H9 (cell line): Measurements from ENCODE around the gene SFI1. TPM values are rescaled to one million over a fixed set of nuclear protein-coding genes. Genes with fewer than 3 reads are reported as not detected.
A peak's percentile ranks its signal among the peaks of the same experiment; 100 is the strongest.

ENCODE experiments used
- DNase-seq: peaks from one replicate; pipeline ENCODE4 v3.0.0-alpha.2; 2017
- H2AFZ ChIP-seq: one replicate; pipeline ENCODE4 v1.6.1; 2013; ENCODE audit warnings: mild to moderate bottlenecking, low read length, control low read depth, moderate library complexity
- H2AK5ac ChIP-seq: 2 replicates; pipeline ENCODE4 v1.6.1; 2013; ENCODE audit warnings: low read length, control low read depth, mixed read lengths; ENCODE audit not compliant: insufficient read length
- H2BK120ac ChIP-seq: one replicate; pipeline ENCODE4 v1.6.1; 2013; ENCODE audit warnings: low read depth, mild to moderate bottlenecking, low read length, control low read depth, inconsistent platforms; ENCODE audit not compliant: poor library complexity, severe bottlenecking
- H2BK12ac ChIP-seq: 2 replicates; pipeline ENCODE4 v1.6.1; 2013; ENCODE audit warnings: low read length, control low read depth, mixed read lengths, low read depth; ENCODE audit not compliant: insufficient read length
- H2BK15ac ChIP-seq: 2 replicates; pipeline ENCODE4 v1.6.1; 2013; ENCODE audit warnings: low read depth, low read length, control low read depth
- H2BK20ac ChIP-seq: one replicate; pipeline ENCODE4 v1.6.1; 2013; ENCODE audit warnings: low read depth, mild to moderate bottlenecking, low read length, control low read depth, inconsistent platforms; ENCODE audit not compliant: poor library complexity, severe bottlenecking
- H2BK5ac ChIP-seq: 2 replicates; pipeline ENCODE4 v1.6.1; 2013; ENCODE audit warnings: low read length, control low read depth, mixed read lengths; ENCODE audit not compliant: insufficient read length
- H3K14ac ChIP-seq: 2 replicates; pipeline ENCODE4 v1.6.1; 2013; ENCODE audit warnings: low read length, control low read depth; ENCODE audit not compliant: insufficient read depth
- H3K18ac ChIP-seq: 2 replicates; pipeline ENCODE4 v1.6.1; 2013; ENCODE audit warnings: low read depth, mild to moderate bottlenecking, mixed read lengths, low read length, control low read depth; ENCODE audit not compliant: insufficient read length
- H3K23ac ChIP-seq: 2 replicates; pipeline ENCODE4 v1.6.1; 2013; ENCODE audit warnings: low read length, control low read depth, mixed read lengths, low read depth; ENCODE audit not compliant: insufficient read length
- H3K23me2 ChIP-seq: 2 replicates; pipeline ENCODE4 v1.6.1; 2013; ENCODE audit warnings: low read depth, mild to moderate bottlenecking, mixed read lengths, low read length, control low read depth; ENCODE audit not compliant: insufficient read length, poor library complexity, severe bottlenecking
- H3K27ac ChIP-seq: 2 replicates; pipeline ENCODE4 v1.5.1; 2013; ENCODE audit warnings: low read length, control low read depth, mixed read lengths, low read depth; ENCODE audit not compliant: insufficient read length
- H3K27me3 ChIP-seq: 2 replicates; pipeline ENCODE4 v1.6.1; 2013; ENCODE audit warnings: low read length, control low read depth, inconsistent platforms; ENCODE audit not compliant: insufficient read depth
- H3K4ac ChIP-seq: 2 replicates; pipeline ENCODE4 v1.6.1; 2013; ENCODE audit warnings: low read depth, mild to moderate bottlenecking, control low read depth, inconsistent platforms, low read length, moderate library complexity
- H3K4me1 ChIP-seq: 2 replicates; pipeline ENCODE4 v1.6.1; 2013; ENCODE audit warnings: low read length, control low read depth, inconsistent platforms; ENCODE audit not compliant: insufficient read depth
- H3K4me2 ChIP-seq: 2 replicates; pipeline ENCODE4 v1.6.1; 2013; ENCODE audit warnings: low read length, control low read depth, mixed read lengths; ENCODE audit not compliant: insufficient read length, insufficient read depth
- H3K56ac ChIP-seq: 2 replicates; pipeline ENCODE4 v1.6.1; 2013; ENCODE audit warnings: low read depth, mild to moderate bottlenecking, mixed read lengths, low read length, control low read depth; ENCODE audit not compliant: insufficient read length
- H3K79me1 ChIP-seq: 2 replicates; pipeline ENCODE4 v1.6.1; 2013; ENCODE audit warnings: low read depth, mild to moderate bottlenecking, moderate library complexity, low read length, control low read depth, inconsistent platforms; ENCODE audit not compliant: insufficient read depth, poor library complexity, severe bottlenecking
- H3K79me2 ChIP-seq: 2 replicates; pipeline ENCODE4 v1.6.1; 2013; ENCODE audit warnings: low read length, control low read depth, inconsistent platforms; ENCODE audit not compliant: insufficient read depth
- H3K9ac ChIP-seq: 2 replicates; pipeline ENCODE4 v1.6.1; 2013; ENCODE audit warnings: low read length, control low read depth, mixed read lengths; ENCODE audit not compliant: insufficient read length; ENCODE audit errors: extremely low read depth
- H3K9me3 ChIP-seq: one replicate; pipeline ENCODE4 v1.6.1; 2013; ENCODE audit warnings: low read depth, low read length, inconsistent platforms; ENCODE audit not compliant: control insufficient read depth
- H3T11ph ChIP-seq: one replicate; pipeline ENCODE4 v1.6.1; 2013; ENCODE audit warnings: mild to moderate bottlenecking, low read length, control low read depth, inconsistent platforms
- H4K20me1 ChIP-seq: one replicate; pipeline ENCODE4 v1.6.1; 2013; ENCODE audit not compliant: control insufficient read depth, insufficient read length, insufficient read depth
- H4K5ac ChIP-seq: 2 replicates; pipeline ENCODE4 v1.6.1; 2013; ENCODE audit warnings: low read depth, mild to moderate bottlenecking, mixed read lengths, low read length, control low read depth; ENCODE audit not compliant: insufficient read length
- H4K8ac ChIP-seq: replicated peaks from 2 replicates; pipeline ENCODE4 v1.6.1; 2013; ENCODE audit warnings: low read length, control low read depth, mixed read lengths, low read depth; ENCODE audit not compliant: insufficient read length
- H4K91ac ChIP-seq: 2 replicates; pipeline ENCODE4 v1.6.1; 2013; ENCODE audit warnings: low read depth, mild to moderate bottlenecking, moderate library complexity, mixed read lengths, low read length, control low read depth; ENCODE audit not compliant: insufficient read length
- H3K27ac Mint-ChIP-seq, 3 experiments: 2 replicates in 2 of 3; 3 replicates in 1 of 3; pipeline ENCODE4 v1.8.0; 2020 to 2021; ENCODE audit warnings: mixed read lengths in 3 of 3, mild to moderate bottlenecking in 1 of 3, moderate library complexity in 1 of 3
- H3K27me3 Mint-ChIP-seq: 2 replicates; pipeline ENCODE4 v1.8.0; 2021; ENCODE audit warnings: low read depth, mild to moderate bottlenecking, moderate library complexity, mixed read lengths
- H3K36me3 Mint-ChIP-seq, 3 experiments: 2 replicates in 2 of 3; 3 replicates in 1 of 3; pipeline ENCODE4 v1.8.0; 2020 to 2021; ENCODE audit warnings: low read depth in 3 of 3, mixed read lengths in 3 of 3; ENCODE audit not compliant: insufficient read depth in 1 of 3
- H3K4me1 Mint-ChIP-seq, 2 experiments: 2 replicates each; pipeline ENCODE4 v1.8.0; 2020; ENCODE audit warnings: mixed read lengths in 2 of 2
- H3K4me3 Mint-ChIP-seq, 2 experiments: 2 replicates in 1 of 2; 3 replicates in 1 of 2; pipeline ENCODE4 v1.8.0; 2020 to 2021; ENCODE audit warnings: mild to moderate bottlenecking in 2 of 2, mixed read lengths in 2 of 2, moderate library complexity in 1 of 2
- H3K9me3 Mint-ChIP-seq, 2 experiments: 2 replicates in 1 of 2; 3 replicates in 1 of 2; pipeline ENCODE4 v1.8.0; 2020; ENCODE audit warnings: mild to moderate bottlenecking in 2 of 2, mixed read lengths in 2 of 2, moderate library complexity in 1 of 2
- WGBS: extraction: QIAGEN DNeasy Blood & Tissue Kit; methylation state at CpG from one replicate; pipeline ENCODE4 v1.1.7; 2013; ENCODE audit warnings: missing lambda C conversion rate, low lambda C conversion rate, mixed read lengths; ENCODE audit not compliant: insufficient read length; ENCODE audit errors: extremely low coverage; 5-methylcytosine and 5-hydroxymethylcytosine counted together
- total RNA-seq: library from RNA; stranded (reverse); gene quantifications from 2 replicates; pipeline ENCODE4 v1.2.1, GENCODE V29; 2021
- TF ChIP-seq, protein P1 (sequence below): fragments of 200-600 bp; sonication (generic); conservative IDR thresholded peaks from 3 replicates; pipeline ENCODE4 v1.8.0; 2021; ENCODE audit warnings: antibody characterized with exemption, mild to moderate bottlenecking

The SFI1 gene
- total RNA-seq, 1 experiment from 2014 or later: 26.4 TPM

GRCh38 chr22:31561238-31561887 is 65.0 kb downstream of the SFI1 start:
- Mint-ChIP-seq H3K4me3 (no peak overlapping the region), H3K36me3 (peaks cover 0 to 5% (median 3%) of the 10 kb centered on the region in 3 experiments; a peak in 3 of 7 replicates), H3K27me3 (no peaks in the 10 kb centered on the region), H3K27ac (peak overlapping the region in 1 of 3 experiments; percentile 71; a peak in 2 of 7 replicates), H3K4me1 (peaks cover 5% of the 10 kb centered on the region in 2 experiments), H3K9me3 (no peaks in the 10 kb centered on the region)
- no peak overlapping the region for H2BK15ac ChIP-seq
- no peak overlapping the region for H2BK120ac ChIP-seq
- no peaks in the 10 kb centered on the region for H4K20me1 ChIP-seq
- H2BK12ac ChIP-seq: no peak overlapping the region
- H2BK20ac ChIP-seq: no peak overlapping the region
- TF ChIP-seq, protein P1, sequence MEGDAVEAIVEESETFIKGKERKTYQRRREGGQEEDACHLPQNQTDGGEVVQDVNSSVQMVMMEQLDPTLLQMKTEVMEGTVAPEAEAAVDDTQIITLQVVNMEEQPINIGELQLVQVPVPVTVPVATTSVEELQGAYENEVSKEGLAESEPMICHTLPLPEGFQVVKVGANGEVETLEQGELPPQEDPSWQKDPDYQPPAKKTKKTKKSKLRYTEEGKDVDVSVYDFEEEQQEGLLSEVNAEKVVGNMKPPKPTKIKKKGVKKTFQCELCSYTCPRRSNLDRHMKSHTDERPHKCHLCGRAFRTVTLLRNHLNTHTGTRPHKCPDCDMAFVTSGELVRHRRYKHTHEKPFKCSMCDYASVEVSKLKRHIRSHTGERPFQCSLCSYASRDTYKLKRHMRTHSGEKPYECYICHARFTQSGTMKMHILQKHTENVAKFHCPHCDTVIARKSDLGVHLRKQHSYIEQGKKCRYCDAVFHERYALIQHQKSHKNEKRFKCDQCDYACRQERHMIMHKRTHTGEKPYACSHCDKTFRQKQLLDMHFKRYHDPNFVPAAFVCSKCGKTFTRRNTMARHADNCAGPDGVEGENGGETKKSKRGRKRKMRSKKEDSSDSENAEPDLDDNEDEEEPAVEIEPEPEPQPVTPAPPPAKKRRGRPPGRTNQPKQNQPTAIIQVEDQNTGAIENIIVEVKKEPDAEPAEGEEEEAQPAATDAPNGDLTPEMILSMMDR: peak; percentile 89
- H3K79me1 ChIP-seq: no peaks in the 10 kb centered on the region
- no peak overlapping the region for H3T11ph ChIP-seq
- no peak overlapping the region for H3K27ac ChIP-seq
- no peaks in the 10 kb centered on the region for H3K23me2 ChIP-seq
- H3K4me2 ChIP-seq: no peak overlapping the region
- H3K56ac ChIP-seq: no peak overlapping the region
- no peak overlapping the region for H3K9ac ChIP-seq
- no peaks in the 10 kb centered on the region for H3K4me1 ChIP-seq
- H2BK5ac ChIP-seq: no peak overlapping the region
- H3K23ac ChIP-seq: no peak overlapping the region
- H4K91ac ChIP-seq: no peak overlapping the region
- H4K5ac ChIP-seq: no peak overlapping the region
- no peaks in the 10 kb centered on the region for H3K27me3 ChIP-seq
- H3K4ac ChIP-seq: no peak overlapping the region
- H4K8ac ChIP-seq: no peak overlapping the region
- no peak overlapping the region for H2AFZ ChIP-seq
- H3K18ac ChIP-seq: no peak overlapping the region
- H3K14ac ChIP-seq: no peak overlapping the region; the same call in 1 of the 2 replicates
- no peaks in the 10 kb centered on the region for H3K9me3 ChIP-seq
- peak; percentile 94 for DNase-seq
- H2AK5ac ChIP-seq: no peak overlapping the region
- WGBS: no CpG with 5 or more reads among the region's 6 CpGs
- H3K79me2 ChIP-seq: no peaks in the 10 kb centered on the region
